Stimulated activated CD4-positive, alpha-beta T cell treated with anti-CD3 and anti-CD28 coated beads, Interleukin-12 subunit alpha, Interleukin-12 subunit beta, amount 100 ng/mL, for 24 hours (primary cell): ENCODE data around the gene MYD88.

ENCODE experiments used
- DNase-seq, 2 experiments: peaks; one replicate each; pipeline ENCODE4 v3.0.0-alpha.2; 2020; ENCODE audit warnings: low read depth in 2 of 2

The MYD88 gene

GRCh38 chr3:38164952-38165721 is 26.7 kb downstream of the MYD88 start, which contains the start of gene OXSR1:
OXSR1 (plus strand) TSS chr3:38165537; CDS start chr3:38165877, 340 bp downstream.
- peak; percentile 94 for DNase-seq

GRCh38 chr3:38165722-38166387 is 27.4 kb downstream of the MYD88 start:
- DNase-seq: peak in 1 of 2 experiments; percentile 42

DNA sequence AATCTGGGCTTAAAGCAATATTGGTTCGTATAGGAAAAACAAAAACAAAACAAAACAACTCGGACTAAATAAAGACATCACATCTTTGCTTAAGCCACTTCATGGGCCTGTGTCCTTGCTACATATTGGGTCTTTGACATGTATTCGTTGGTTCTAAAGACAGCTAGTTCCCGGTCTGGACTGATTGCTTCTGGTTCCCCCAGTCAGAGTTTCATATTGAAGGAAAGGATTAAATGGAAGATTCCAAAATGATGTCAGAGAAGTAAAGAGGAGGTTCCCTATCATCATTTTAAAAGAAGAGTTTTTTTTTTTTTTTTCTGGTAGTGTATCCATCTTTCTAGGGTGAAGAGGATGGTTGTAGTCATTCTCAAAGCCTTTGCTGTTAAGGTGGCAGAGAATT is 29.1 kb downstream of the MYD88 start:
- no peak for DNase-seq

- DNase-seq: no peak
Observed at GRCh38 chr3:38168151-38169026, 29.9 kb downstream of the MYD88 start.

- DNase-seq: no peak
Observed at GRCh38 chr3:38169027-38169317, 30.5 kb downstream of the MYD88 start.

- DNase-seq: no peak
Observed at GRCh38 chr3:38170722-38171121, 32.3 kb downstream of the MYD88 start.

- DNase-seq: no peak
Observed at GRCh38 chr3:38171622-38172021, 33.2 kb downstream of the MYD88 start.

DNA sequence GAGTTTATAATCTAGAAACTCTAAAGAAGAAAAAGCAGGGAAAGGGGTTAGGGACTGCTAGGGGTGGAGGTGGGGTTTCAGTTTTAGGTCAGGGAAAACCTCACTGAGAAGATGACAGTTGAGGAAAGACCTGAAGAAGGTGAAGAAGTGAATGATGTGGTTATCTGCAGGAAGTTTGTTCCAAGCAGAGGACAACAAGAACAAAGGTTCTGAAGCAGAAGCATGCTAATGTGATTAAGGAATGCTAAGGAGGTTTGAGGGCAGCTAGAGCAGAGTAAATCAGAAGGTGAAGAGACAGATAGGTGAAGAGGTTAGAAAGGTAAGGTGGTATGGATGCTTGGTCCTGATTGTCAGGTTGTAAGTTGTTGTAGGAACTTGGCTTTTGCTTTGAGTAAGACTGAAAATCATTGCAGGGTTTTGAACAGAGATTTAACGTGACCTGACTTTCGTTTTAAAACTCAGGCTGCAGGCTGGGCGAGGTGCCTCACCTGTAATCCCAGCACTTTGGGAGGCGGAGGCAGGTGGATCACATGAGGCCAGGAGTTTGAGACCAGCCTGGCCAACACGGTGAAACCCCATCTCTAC is 35.5 kb downstream of the MYD88 start:
- DNase-seq: no peak

- no peak for DNase-seq
Observed at GRCh38 chr3:38177181-38177580, 38.7 kb downstream of the MYD88 start.

DNA sequence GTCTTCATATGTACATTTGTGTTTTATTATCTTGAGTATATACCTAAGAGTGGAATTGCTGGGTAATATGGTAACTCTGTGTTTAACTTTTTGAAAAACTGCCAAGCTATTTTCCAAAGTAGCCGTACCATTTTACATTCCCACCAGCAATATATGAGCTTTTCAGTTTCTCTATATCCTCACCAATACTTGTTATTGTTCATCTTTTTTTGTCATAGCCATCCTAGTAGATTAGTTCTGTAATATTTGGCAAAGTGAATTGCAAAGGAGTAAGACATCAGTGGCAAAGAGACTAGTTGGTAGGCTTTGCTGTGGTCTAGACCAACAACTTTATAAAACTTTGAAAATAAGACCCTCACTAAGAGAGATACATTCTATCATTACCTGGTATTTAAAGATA is 48.3 kb downstream of the MYD88 start:
- DNase-seq: no peak

DNA sequence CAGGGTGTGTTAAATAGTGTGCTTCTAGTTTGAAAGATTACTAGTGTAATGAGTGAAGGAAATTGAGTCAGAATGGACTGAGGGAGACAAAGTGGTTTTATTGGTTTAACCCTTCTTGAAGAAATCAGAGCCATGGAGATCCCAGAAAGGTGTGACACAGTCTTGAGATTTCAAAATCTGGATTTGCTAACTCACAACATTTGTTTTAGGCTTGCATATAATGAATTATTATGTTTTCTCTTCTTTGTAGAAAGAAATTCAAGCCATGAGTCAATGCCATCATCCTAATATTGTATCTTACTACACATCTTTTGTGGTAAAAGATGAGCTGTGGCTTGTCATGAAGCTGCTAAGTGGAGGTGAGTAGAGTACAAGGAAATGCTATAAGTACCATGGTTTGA is 52.0 kb downstream of the MYD88 start:
- DNase-seq: no peak
